PC-3 (cell line): ENCODE measurements around the gene KIAA1191. TPM values are rescaled to one million over a fixed set of nuclear protein-coding genes. Genes with fewer than 3 reads are reported as not detected.

Experiments used
- ATAC-seq: fragments of 200-7000 bp; cut with Tn5 transposase; 2 replicates; pipeline ENCODE4 v1.9.1; 2020; ENCODE audit warnings: mild to moderate bottlenecking, moderate library complexity
- BruUV-seq: library from RNA; stranded (reverse); fragments of 400-500 nt; replicated peaks from 2 replicates; lab custom pipeline; 2021; lab: Mats Ljungman, UMichigan
- CTCF ChIA-PET: fragments of 300-600 bp; sonication (Branson Sonifier 250); formaldehyde crosslinking; loops from one replicate; lab custom pipeline; 2022; ENCODE audit warnings: antibody characterized with exemption; lab: Charles Lee
- POLR2A ChIA-PET: fragments of 300-600 bp; sonication (Branson Sonifier 250); formaldehyde crosslinking; loops from one replicate; lab custom pipeline; 2022; ENCODE audit warnings: antibody characterized with exemption; ENCODE audit not compliant: unreplicated experiment; lab: Charles Lee
- DNase-seq: peaks from one replicate; pipeline ENCODE4 v3.0.0-alpha.2; 2015
- H2AFZ ChIP-seq: fragments of 300-600 bp; sonication (generic); 2 replicates; pipeline ENCODE4 v1.6.0; 2016; ENCODE audit warnings: antibody characterized with exemption, low read length
- H3F3A ChIP-seq: fragments of 300-600 bp; sonication (generic); one replicate; pipeline ENCODE4 v1.6.0; 2017; ENCODE audit warnings: antibody characterized with exemption, low read length, control low read depth, mild to moderate bottlenecking; ENCODE audit not compliant: unreplicated experiment
- H3K27ac ChIP-seq: fragments of 300-600 bp; sonication (generic); 2 replicates; pipeline ENCODE4 v1.5.1; 2016; ENCODE audit warnings: mild to moderate bottlenecking, low read length
- H3K27me3 ChIP-seq: fragments of 300-600 bp; sonication (generic); 2 replicates; pipeline ENCODE4 v1.6.1; 2016; ENCODE audit warnings: low read length, mixed read lengths
- H3K36me3 ChIP-seq: fragments of 300-600 bp; sonication (generic); 2 replicates; pipeline ENCODE4 v1.6.1; 2016; ENCODE audit warnings: low read depth, mixed run types, low read length, mixed read lengths
- H3K4me1 ChIP-seq: fragments of 300-600 bp; sonication (generic); 2 replicates; pipeline ENCODE4 v1.5.1; 2016; ENCODE audit warnings: low read length; ENCODE audit not compliant: insufficient read depth
- H3K4me2 ChIP-seq: fragments of 300-600 bp; sonication (generic); 2 replicates; pipeline ENCODE4 v1.6.0; 2016; ENCODE audit warnings: low read length
- H3K4me3 ChIP-seq: fragments of 300-600 bp; sonication (generic); 2 replicates; pipeline ENCODE4 v1.5.1; 2016; ENCODE audit warnings: mild to moderate bottlenecking, low read length, mixed read lengths
- H3K79me2 ChIP-seq: fragments of 300-600 bp; sonication (generic); 2 replicates; pipeline ENCODE4 v1.6.1; 2017; ENCODE audit warnings: low read length, mixed read lengths
- H3K9ac ChIP-seq: fragments of 300-600 bp; sonication (generic); 2 replicates; pipeline ENCODE4 v1.6.0; 2016; ENCODE audit warnings: mild to moderate bottlenecking, low read length
- H3K9me2 ChIP-seq: fragments of 300-600 bp; sonication (generic); replicated peaks from 2 replicates; pipeline ENCODE4 v1.6.1; 2016; ENCODE audit warnings: mixed run types, low read length, mixed read lengths
- H3K9me3 ChIP-seq: fragments of 300-600 bp; sonication (generic); 2 replicates; pipeline ENCODE4 v1.6.1; 2016; ENCODE audit warnings: low read length, mixed read lengths
- H4K20me1 ChIP-seq: fragments of 300-600 bp; sonication (generic); 2 replicates; pipeline ENCODE4 v1.6.1; 2016; ENCODE audit warnings: low read length, mixed read lengths
- CTCF ChIP-seq: fragments of 300-600 bp; sonication (generic); conservative IDR thresholded peaks from 2 replicates; pipeline ENCODE4 v1.5.1; 2017; ENCODE audit warnings: antibody characterized with exemption, low read depth, mild to moderate bottlenecking, low read length
- EZH2 ChIP-seq: fragments of 300-600 bp; sonication (generic); IDR thresholded peaks from one replicate; pipeline ENCODE4 v1.6.1; 2017; ENCODE audit warnings: antibody characterized with exemption, mild to moderate bottlenecking, low read length; ENCODE audit not compliant: unreplicated experiment
- EZH2phosphoT487 ChIP-seq: fragments of 300-600 bp; sonication (generic); IDR thresholded peaks from 2 replicates; pipeline ENCODE4 v1.6.1; 2018; ENCODE audit warnings: mild to moderate bottlenecking, antibody characterized with exemption, low read length, borderline replicate concordance
- intact Hi-C: fragments of 100-400 bp; cut with micrococcal nuclease; formaldehyde crosslinking; loops from 2 replicates; pipeline ENCODE4 v1.9.0; 2023
- total RNA-seq: library from RNA; depleted of rRNA; stranded (reverse); fragments of >200 nt; gene quantifications from 2 replicates; pipeline ENCODE4 v1.2.3, GENCODE V29; 2014

Gene KIAA1191
- total RNA-seq, 1 experiment from 2014 or later = 81.1 TPM

GRCh38 chr5:176389135-176390123 is 27.9 kb upstream of the KIAA1191 start:
- Histone ChIP-seq H3K27me3 (no peaks in the 10 kb centered on the region), H3K4me3 (peak overlapping the region; percentile 94), H3K79me2 (peaks cover 62% of the 10 kb centered on the region), H3F3A (no peaks in the 10 kb centered on the region), H3K4me2 (peak overlapping the region; percentile 99), H3K9me2 (no peaks in the 10 kb centered on the region), H3K4me1 (peaks cover 14% of the 10 kb centered on the region), H3K9me3 (no peaks in the 10 kb centered on the region), H2AFZ (peak overlapping the region; percentile 53; the same call in 1 of the 2 replicates), H3K27ac (peak overlapping the region; percentile 94), H3K36me3 (peaks cover 49% of the 10 kb centered on the region), H4K20me1 (peaks cover 31% of the 10 kb centered on the region), H3K9ac (peak overlapping the region; percentile 98)
- BruUV-seq = TSS peak; percentile 92
- ATAC-seq (peak; percentile 41), DNase-seq (peak; percentile 36)
- intact Hi-C loops = loop anchor here (1.0 kb wide), 1 partner anchor 189 kb away; no protein-coding TSS in a partner anchor
- POLR2A ChIA-PET = no interaction called here
- CTCF ChIA-PET = no interaction called here
- TF ChIP-seq CTCF (no peak), EZH2 (no peak), EZH2phosphoT487 (no peak)

GRCh38 chr5:176388444-176389134 is 27.0 kb upstream of the KIAA1191 start, which contains the start of the genes HIGD2A and NOP16:
Gene HIGD2A, plus strand, starts transcription at chr5:176388751. Its CDS starts 69 bp downstream, at chr5:176388820.
Gene NOP16, minus strand, starts transcription at chr5:176388598. Its CDS starts 59 bp downstream, at chr5:176388539.
- DNase-seq = peak; percentile 99
- ChIA-PET POLR2A (interaction anchor here (0.5 kb wide), 1 partner anchor 280 kb away, joined by 3 read pairs; no protein-coding TSS in a partner anchor), CTCF (no interaction called here)
- no peaks in the 10 kb centered on the region for H3K27me3 ChIP-seq
- peak within 1 kb of the TSS; percentile 94 for H3K27ac ChIP-seq
- H2AFZ ChIP-seq = peak within 1 kb of the TSS; percentile 97
- H3K9me3 ChIP-seq = no peaks in the 10 kb centered on the region
- H3F3A ChIP-seq = no peaks in the 10 kb centered on the region
- no peak for TF ChIP-seq EZH2
- no peak for TF ChIP-seq CTCF
- no peak for TF ChIP-seq EZH2phosphoT487
- peaks cover 67% of the 10 kb centered on the region for H3K79me2 ChIP-seq
- peaks cover 14% of the 10 kb centered on the region for H3K4me1 ChIP-seq
- BruUV-seq = no TSS peak
- peak within 1 kb of the TSS; percentile 94 for H3K4me3 ChIP-seq
- H4K20me1 ChIP-seq = peaks cover 32% of the 10 kb centered on the region
- H3K9me2 ChIP-seq = no peaks in the 10 kb centered on the region
- ATAC-seq = peak; percentile 83
- peaks cover 56% of the 10 kb centered on the region for H3K36me3 ChIP-seq
- peak within 1 kb of the TSS; percentile 99 for H3K4me2 ChIP-seq
- intact Hi-C loops = loop anchor here (1.0 kb wide), 3 partner anchors 60 to 190 kb away; partner anchors contain the start of genes FAF2 and RNF44
- H3K9ac ChIP-seq = peak within 1 kb of the TSS; percentile 98
